NCI-H460 (cell line): Measurements from ENCODE around the gene JMJD8. TPM values are rescaled to one million over a fixed set of nuclear protein-coding genes. Genes with fewer than 3 reads are reported as not detected.
"Not testable (repeated sequence)": the region's sequence is repeated elsewhere in the genome, so short reads cannot be mapped to it uniquely, and the experiment has no call there.

Experiments
- DNase-seq: peaks from one replicate; pipeline ENCODE4 v3.0.0-alpha.2; 2016; ENCODE audit warnings: low read depth; ENCODE audit errors: extremely low read depth
- total RNA-seq: library from RNA; depleted of rRNA; stranded (reverse); fragments of >200 nt; shearing (Covaris generic); gene quantifications from 2 replicates; pipeline ENCODE4 v1.2.3, GENCODE V29; 2014

JMJD8 gene
- total RNA-seq, 1 experiment from 2014 or later, result 46.5 TPM

DNA sequence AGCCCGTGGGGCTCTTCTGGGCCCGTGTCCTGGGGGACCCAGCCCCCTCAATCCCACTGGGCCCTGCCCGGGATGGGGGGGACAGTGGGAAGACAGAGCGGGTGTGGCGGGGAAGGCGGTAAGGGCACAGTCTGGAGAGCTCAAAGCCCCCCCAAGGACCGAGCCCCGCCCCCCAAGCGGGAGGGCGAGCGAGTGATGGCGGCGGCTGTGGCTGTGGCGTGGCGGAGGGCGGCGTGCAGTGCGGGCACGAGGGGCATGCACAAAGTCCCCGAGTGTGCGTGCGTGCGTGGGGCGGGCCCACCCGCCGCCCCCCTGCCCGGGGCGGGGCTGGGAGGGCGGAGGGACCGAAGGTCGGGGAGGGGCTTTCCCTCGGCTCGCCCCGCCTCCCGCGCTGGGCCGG lies 9.6 kb upstream of the JMJD8 start:
- no peak for DNase-seq

DNA sequence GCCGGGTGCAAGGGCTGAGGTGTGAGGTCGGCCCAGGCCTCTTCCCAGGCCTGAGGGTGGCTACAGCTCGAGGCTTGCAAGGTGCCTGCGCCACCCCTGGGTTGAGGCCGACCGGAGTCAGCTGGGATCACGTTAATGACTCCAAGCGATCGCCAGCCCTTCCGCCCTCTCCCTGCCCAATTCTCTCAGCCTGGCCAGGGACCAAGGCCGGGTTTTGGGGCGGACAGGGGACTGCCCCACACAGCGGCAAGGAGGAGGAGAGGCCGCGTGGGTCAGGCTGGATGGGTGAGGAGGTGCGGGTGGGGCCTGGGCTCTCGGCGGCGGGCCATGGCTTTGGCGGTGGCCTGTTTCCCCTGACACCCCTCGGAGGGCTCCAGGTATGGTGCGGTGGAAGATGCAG lies 9.2 kb upstream of the JMJD8 start:
- DNase-seq, result no peak

DNA sequence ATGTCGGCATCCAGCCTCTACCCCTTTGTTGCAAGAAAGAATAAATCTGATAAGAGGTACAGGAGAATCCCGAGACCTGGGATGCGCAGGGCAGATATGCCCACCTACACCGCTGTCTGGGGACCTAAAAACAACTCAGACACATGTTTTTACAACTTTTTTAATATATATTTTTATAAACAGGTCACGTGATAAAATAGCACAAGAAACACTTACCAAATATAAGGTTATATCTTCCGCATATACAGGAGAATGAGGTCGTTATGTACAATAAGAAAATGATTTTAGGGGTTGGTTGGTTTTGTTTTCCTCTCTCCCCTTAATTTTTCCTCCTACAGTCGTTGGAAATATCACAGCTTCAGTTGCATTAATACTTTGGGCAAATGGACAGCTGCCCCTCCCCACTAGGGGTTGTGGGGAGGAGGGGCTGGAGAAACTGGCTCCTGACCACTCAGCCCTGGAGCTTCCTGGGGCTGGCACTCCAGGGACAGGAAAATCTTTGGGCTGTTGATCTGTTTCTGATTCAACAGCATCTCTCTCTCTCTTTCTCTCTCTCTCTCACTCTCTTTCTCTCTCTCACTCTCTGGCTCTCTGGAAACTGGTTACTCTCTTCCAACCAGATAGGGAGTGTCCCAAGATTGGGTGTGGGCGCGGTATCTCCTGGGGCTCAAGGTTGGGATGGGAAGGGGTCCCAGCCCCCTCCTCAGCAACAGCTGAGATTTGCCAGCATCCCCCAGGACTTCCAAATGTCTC lies 8.4 kb upstream of the JMJD8 start:
- DNase-seq, result no peak

DNA sequence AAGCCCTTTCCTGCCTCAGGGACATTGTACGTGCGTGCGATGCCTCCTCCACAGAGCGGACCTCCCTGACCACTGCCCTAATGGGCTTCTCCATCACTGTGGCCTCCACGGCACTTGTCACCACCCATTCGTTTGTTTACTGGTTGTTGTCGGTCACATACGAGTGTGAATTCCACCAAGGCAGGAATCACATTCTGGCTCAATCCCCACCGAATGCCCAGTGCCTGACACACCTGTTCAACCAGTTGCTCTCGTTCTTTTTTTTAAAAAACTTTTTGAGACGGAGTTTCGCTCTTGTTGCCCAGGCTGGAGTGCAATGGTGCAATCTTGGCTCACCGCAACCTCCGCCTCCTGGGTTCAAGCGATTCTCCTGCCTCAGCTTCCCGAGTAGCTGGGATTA lies 7.1 kb upstream of the JMJD8 start:
- not testable (repeated sequence) for DNase-seq

DNA sequence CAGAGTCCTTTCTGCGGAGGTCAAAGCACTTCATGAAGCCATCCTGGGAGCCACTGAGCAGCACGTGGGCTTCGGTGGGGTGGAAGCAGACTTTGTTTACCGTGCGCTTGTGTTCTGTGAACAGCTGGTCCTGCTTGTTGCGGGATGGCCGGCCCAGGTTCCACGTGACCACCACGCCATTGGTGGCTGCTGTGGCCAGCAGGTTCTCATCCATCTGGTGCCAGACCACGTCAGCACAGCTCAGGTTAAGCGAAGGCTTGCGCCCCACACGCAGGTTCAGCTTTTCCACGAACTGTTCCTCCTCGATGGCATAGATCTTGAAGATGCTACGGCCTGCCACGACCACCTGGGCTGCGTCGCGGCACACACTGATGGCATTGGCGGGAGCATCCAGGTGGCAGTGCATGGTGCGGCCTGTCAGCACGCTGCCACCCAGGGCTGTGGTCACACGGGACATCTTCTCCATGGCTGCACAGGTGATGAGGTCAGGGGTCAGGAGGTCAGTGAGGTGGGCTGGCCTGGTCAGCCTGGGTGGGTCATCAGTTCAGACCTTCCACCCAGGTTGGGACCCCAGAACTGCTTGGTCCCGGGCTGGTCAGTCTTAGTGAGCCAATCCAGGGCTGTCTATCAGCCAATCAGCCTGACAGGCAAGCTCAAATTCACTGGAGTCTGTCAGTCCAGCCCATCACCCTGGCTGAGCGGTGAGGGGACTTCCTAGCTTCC lies 5.2 kb upstream of the JMJD8 start:
- DNase-seq, result no peak

DNA sequence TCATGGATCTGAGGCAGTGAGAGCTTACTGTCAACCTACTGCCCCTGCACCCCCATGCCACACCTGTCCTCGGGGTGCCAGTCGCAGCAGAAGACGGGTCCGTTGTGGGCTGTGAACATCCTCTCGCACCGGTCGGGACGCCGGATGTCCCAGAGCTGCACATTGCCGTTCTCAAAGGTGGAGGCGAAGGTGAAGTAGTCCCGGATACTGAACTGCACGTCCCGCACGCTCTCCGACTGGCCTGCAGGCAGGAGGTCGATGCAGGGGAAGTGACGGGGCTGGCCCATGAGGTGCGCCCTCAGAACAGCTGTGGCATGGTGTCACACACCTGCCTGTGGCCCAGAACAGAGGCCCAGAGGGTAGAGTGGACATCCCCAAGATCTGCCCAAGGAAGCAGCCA lies 3.4 kb upstream of the JMJD8 start:
- no peak for DNase-seq

DNA sequence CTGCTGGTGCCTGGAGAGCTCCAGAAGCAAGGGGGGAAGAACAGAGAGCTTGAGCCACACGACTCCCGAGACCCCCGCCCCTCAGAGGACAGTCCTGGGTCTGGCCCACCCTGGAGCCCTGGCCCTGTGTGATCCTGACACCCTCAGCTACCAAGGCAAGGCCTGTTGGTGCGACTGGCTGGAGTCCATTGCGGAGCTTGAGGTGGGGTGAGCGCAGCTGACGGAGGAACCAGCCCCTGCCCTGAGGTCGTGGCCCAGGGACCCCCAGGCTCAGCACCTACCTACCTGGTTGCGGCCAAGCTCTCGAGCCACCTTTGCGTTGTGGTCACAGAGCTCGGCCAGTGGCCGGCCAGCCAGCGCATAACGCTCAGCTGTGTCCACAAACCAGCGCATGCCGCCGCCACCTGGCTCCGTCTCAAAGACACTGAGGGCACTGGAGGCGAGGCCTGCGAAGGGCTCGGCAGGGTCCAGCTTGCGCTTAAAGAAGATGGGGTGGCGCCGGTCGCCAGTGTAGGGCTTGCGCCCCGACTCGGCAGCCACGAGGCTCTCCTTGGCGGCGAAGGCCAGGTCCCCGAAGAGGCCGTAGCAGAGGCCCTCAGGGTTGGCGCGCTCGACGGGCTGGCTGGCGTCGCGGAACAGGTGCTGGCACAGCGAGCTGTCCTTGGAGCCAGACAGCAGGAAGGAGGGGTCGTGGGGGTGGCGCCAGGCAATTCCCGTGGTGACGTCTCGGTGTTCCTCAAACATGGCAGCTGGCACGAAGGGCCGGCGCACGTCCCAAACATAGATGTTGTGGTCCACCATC lies 2.5 kb upstream of the JMJD8 start:
- no peak for DNase-seq

DNA sequence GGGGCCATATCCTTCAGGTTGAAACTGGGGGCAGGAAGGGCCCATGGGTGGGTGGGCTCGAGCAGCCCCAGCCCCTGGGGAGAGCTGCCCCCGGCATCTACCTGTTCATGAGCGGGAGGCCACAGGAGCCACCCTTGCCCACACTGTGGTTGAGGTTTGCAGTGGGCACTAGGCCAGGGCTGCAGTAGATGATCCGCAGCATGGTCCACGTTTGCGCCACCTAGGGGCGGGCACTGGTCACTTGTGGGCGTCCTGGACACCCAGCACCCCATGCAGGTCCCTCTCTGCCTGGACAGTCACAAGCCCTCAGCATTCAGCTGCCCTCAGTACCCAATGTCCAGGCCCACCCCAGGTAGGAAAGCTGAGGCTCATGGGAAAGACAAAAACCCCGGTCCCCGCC lies 1.8 kb upstream of the JMJD8 start:
- DNase-seq, result peak; percentile 73

DNA sequence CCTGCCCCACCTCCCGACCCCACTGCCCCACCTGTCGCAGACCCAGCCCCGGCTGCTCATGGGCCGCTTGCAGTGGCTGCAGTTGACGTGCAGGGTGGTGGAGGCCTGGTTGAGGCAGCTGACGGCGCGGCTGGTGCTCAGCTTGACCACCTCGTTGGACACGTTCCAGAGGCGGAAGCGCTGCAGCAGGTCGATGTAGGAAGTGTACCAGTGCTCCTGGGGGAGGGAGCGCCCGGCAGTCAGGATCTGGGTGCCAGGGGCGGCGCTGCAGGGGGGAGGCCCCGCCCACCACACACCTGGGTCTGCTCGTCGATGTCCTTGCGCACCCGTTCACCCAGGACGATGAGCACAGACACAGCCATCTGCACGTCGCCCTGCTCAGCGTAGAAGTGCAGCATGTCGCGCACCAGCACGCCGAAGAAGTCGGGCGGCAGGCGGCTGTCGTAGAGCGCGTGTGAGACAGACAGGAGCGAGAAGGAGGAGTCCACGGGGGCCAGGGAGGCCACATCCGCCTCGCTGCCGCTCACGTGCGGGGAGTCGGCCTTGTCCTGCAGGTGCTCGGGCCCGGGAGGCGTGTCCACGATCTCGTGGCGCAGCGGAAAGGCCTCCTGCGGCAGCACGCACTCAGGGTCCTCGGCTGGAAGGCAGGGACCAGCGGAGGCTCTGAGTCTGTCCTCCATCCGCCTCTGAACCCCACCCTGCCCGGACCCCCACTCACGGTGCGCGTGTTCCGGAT lies 995 bp upstream of the JMJD8 start:
- DNase-seq, result no peak

DNA sequence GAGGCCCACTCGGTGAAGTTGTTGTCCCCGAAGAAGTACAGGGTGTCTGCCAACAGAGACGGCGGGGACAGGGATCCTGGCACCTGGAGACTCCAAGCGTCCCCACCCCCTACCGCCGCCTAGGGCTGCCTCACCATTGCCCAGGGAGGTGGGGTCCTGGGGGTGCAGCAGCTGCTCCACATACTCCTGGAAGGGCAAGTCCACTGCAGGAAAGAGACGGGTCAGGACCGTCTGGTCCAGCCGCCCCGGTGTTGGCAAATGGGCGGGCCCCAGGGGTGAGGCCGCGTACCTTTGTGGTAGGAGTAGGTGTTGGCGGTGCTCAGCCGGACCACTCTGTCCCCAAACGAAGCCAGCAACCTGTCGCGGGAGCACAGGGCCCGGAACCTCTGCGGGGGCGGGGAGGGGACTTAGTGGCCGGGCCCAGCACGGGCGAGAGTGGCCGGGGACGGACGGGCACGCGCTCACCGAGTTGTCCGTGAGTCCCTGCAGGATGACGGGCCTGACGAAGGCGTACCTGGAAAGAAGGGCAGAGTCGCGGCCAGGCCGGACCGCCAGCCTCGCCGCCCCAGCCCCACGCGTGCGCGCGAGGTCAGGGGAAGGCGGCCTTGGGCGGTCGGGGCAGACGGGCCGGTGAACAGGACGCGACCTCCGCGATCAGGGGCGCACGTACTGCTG lies 601 bp downstream of the JMJD8 start:
- DNase-seq, result no peak

DNA sequence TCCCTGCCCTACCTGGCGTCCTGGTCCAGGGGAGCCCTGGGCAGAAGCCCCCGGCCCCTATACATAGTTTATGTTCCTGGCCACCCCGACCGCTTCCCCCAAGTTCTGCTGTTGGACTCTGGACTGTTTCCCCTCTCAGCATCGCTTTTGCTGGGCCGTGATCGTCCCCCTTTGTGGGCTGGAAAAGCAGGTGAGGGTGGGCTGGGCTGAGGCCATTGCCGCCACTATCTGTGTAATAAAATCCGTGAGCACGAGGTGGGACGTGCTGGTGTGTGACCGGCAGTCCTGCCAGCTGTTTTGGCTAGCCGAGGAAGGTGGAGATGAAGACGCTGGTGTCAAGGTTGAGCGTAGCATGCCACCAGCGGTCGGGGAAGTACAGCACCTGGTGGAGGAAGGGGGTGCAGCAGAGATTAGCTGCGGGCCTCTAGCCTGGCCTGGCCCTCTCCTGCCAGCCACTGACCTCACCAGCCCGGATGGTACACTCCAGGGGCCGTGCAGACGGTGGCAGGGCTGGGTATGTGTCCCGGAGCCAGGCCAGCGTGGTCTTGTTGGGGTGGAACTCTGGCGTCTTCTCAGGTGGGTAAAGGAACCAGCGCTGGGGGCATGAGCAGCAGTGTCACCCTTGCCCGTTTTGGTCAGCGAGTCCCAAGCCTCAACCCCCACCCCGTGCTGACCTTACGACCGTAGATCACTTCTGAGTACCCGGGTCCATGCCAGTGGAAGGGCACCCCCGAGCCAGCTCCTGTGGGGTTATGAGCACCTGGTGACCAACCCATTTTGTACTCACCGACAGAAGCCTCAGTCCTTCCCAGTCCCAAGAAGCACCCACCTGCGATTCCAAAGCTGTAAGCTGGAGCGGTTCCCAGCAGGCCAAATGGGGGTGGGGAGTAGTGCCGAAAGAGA lies 1.4 kb downstream of the JMJD8 start:
- DNase-seq, result no peak

DNA sequence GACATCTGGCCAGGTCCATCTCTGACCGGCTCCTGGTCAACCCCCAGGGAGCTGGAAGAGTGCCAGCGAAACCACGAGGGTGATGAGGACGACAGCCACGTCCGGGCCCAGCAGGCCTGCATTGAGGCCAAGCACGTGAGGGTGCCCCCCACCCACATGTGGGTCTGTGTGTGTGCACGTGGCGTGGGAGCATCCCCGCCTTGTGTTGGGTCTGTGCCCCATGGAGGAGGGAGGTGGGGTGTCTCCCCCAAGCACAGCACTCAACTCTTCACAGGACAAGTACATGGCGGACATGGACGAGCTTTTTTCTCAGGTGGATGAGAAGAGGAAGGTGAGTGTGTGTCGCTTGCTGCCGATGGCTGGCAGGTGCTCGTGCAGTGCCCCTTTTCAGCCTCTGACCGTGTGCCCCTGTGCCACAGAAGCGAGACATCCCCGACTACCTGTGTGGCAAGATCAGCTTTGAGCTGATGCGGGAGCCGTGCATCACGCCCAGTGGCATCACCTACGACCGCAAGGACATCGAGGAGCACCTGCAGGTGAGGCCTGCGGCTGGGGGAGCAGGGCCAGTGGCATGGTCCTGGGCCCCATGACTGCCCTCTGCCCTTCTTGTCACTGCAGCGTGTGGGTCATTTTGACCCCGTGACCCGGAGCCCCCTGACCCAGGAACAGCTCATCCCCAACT lies 2.2 kb downstream of the JMJD8 start:
- no peak for DNase-seq

DNA sequence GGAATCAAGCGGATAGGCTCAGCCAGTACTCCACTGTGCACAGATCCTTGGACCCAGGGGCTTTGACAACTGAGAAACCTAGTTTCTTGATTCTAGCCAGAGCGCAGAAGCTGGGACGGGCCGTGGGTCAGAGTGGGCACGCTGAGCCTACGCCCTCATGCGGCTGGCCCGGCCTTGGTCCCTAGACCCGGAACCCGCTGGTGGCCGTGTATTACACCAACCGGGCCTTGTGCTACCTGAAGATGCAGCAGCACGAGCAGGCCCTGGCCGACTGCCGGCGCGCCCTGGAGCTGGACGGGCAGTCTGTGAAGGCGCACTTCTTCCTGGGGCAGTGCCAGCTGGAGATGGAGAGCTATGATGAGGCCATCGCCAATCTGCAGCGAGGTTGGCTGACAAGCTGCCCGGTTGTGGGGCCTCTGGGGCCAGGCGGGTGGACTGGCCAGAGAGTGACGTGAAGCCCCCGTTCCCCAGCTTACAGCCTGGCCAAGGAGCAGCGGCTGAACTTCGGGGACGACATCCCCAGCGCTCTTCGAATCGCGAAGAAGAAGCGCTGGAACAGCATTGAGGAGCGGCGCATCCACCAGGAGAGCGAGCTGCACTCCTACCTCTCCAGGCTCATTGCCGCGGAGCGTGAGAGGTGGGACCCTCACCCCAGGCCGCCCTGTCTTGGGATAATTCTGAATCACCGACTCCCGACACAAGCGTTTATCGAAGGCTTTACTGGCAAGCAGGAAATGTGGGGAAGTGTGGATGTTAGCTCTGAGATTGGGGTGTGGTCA lies 3.0 kb downstream of the JMJD8 start:
- no peak for DNase-seq

DNA sequence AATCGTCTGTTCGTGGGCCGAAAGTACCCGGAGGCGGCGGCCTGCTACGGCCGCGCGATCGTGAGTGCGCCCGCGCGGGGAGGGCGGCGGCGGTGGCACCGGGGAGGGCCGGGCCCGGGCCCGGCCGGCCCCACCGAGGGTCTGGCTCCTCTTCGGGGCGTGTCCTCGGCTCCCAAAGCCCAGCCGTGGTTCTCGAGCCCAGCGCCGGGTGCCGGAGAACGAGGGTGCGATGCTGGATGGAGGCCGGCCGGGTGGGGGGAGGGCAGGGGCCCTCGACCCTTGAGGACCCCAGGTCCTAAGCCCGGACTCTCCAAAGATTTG lies 3.5 kb downstream of the JMJD8 start:
- no peak for DNase-seq

DNA sequence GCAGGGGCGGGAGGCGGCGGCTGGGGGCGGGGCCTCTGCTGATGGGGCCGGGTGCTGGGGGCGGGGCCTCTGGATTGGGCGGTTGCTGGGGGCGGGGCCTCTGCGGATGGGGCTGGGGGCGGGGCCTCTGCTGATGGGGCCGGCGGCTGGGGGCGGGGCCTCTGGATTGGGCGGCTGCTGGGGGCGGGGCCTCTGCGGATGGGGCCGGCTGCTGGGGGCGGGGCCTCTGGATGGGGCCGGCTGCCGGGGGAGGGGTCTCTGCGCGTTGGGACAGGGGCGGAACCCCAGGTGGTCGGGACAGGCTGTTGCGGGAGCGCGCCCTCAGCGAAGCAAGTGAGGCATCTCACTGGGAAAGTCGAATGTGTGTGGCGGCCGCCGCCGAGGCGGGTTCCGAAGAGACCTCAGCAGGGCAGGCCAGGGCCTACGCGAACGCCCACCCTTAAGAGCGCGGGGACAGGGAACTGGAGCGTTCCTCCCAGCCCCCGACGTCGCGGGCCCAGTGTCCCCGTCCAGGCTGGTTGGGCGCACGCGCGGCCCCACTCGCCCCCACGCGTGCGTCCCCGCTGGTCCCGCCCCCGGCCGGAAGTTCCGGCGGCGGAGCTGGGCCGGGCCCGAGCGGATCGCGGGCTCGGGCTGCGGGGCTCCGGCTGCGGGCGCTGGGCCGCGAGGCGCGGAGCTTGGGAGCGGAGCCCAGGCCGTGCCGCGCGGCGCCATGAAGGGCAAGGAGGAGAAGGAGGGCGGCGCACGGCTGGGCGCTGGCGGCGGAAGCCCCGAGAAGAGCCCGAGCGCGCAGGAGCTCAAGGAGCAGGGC lies 4.1 kb downstream of the JMJD8 start, which contains the start of gene STUB1:
TSS of gene STUB1 (plus strand) at position 597 of the 811 bp plus-strand sequence. CDS start at position 713, 116 bp downstream.
- peak; percentile 86 for DNase-seq

DNA sequence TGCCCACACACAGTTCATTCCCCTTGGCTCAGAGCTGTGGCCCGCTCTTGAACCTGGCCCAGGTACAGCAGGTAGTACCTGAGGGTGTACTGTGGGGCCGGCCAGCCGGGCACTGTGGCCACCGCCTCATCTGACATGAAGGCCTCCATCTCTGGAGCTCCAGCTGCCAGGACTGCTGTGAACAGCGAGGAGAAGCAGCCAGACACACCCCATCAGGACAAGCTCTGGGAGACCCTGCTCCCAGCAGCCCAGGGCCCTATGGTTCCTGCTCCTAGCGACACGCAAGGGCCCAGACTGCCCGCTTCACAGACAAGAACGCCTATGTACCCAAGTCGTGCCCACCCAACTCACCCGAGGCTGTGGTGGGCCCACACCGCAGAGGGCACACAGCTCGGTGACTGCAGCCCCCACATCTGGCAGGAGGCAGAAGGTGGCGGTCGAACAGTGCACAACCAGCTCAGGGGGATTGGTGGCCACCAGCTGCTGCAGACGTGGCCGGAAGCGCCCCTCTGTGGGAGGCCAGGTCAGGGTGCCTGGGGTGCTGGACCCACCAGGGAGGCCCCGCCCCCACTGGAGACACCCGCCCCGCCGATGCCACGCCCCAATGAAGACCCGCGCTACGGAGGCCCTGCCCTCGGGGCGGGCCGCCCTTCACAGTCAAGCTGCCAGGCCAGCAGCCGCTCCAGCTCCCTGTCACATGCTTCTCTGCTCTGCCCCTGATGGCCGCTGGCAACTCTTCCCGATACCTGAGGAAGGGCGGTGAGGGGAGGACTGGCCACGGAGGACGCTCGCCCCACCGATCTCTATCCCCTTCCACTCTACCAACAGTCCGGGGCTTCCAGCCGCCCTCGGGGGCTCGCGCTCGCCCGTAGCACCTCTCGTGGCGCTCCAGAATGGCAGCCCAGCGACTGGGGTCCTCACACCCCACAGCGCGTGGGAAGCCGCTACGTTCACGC lies 5.0 kb downstream of the JMJD8 start:
- DNase-seq, result no peak
